Skeletal muscle satellite cell (primary cell): ENCODE results near the gene CXCL17.

Experiments used
- H3K27me3 ChIP-seq: 2 replicates; pipeline ENCODE4 v1.7.0; 2013; ENCODE audit warnings: low read length; ENCODE audit not compliant: control insufficient read depth, insufficient read depth
- H3K36me3 ChIP-seq: 2 replicates; pipeline ENCODE4 v1.7.0; 2013; ENCODE audit warnings: mild to moderate bottlenecking, control low read depth, low read length; ENCODE audit not compliant: insufficient read depth
- H3K4me1 ChIP-seq: 2 replicates; pipeline ENCODE4 v1.7.0; 2013; ENCODE audit warnings: low read length; ENCODE audit not compliant: control insufficient read depth, insufficient read depth
- H3K4me2 ChIP-seq: 2 replicates; pipeline ENCODE4 v1.7.0; 2013; ENCODE audit warnings: mild to moderate bottlenecking, low read length
- H3K4me3 ChIP-seq: 2 replicates; pipeline ENCODE4 v1.7.0; 2013; ENCODE audit warnings: low read length
- H3K9ac ChIP-seq: 2 replicates; pipeline ENCODE4 v1.7.0; 2013; ENCODE audit warnings: mild to moderate bottlenecking, low read depth, low read length, moderate library complexity
- H3K9me3 ChIP-seq: replicated peaks from 2 replicates; pipeline ENCODE4 v1.7.0; 2013; ENCODE audit warnings: mild to moderate bottlenecking, control low read depth, low read length

CXCL17 gene

GRCh38 chr19:42435316-42435715, 7.4 kb downstream of the CXCL17 start:
- no peaks in the 10 kb centered on the region for H3K36me3 ChIP-seq
- no peak overlapping the region for H3K4me2 ChIP-seq
- H3K4me3 ChIP-seq = no peak overlapping the region
- no peak overlapping the region for H3K9ac ChIP-seq
- H3K4me1 ChIP-seq = peaks cover 4% of the 10 kb centered on the region
- H3K9me3 ChIP-seq = no peaks in the 10 kb centered on the region
- H3K27me3 ChIP-seq = no peaks in the 10 kb centered on the region

GRCh38 chr19:42433503-42434260, 9.1 kb downstream of the CXCL17 start:
- Histone ChIP-seq H3K9me3 (no peaks in the 10 kb centered on the region), H3K36me3 (no peaks in the 10 kb centered on the region), H3K4me1 (peaks cover 4% of the 10 kb centered on the region), H3K27me3 (no peaks in the 10 kb centered on the region), H3K9ac (no peak overlapping the region), H3K4me2 (no peak overlapping the region), H3K4me3 (no peak overlapping the region)

- no peaks in the 10 kb centered on the region for H3K36me3 ChIP-seq
- no peak overlapping the region for H3K4me2 ChIP-seq
- no peak overlapping the region for H3K9ac ChIP-seq
- H3K4me3 ChIP-seq = no peak overlapping the region
- H3K9me3 ChIP-seq = no peaks in the 10 kb centered on the region
- peaks cover 4% of the 10 kb centered on the region for H3K4me1 ChIP-seq
- H3K27me3 ChIP-seq = no peaks in the 10 kb centered on the region
These were observed 11.3 kb downstream of the CXCL17 start for GRCh38 chr19:42431486-42431885.

- no peaks in the 10 kb centered on the region for H3K9me3 ChIP-seq
- H3K27me3 ChIP-seq = no peaks in the 10 kb centered on the region
- H3K36me3 ChIP-seq = no peaks in the 10 kb centered on the region
- H3K4me3 ChIP-seq = no peak overlapping the region
- no peak overlapping the region for H3K4me2 ChIP-seq
- H3K4me1 ChIP-seq = peaks cover 8% of the 10 kb centered on the region
- no peak overlapping the region for H3K9ac ChIP-seq
These were observed 14.1 kb downstream of the CXCL17 start for GRCh38 chr19:42428676-42429075.

- H3K9me3 ChIP-seq = no peaks in the 10 kb centered on the region
- no peaks in the 10 kb centered on the region for H3K27me3 ChIP-seq
- peaks cover 15% of the 10 kb centered on the region for H3K4me1 ChIP-seq
- H3K36me3 ChIP-seq = no peaks in the 10 kb centered on the region
- H3K4me2 ChIP-seq = no peak within 1 kb of the TSS
- H3K4me3 ChIP-seq = no peak within 1 kb of the TSS
- H3K9ac ChIP-seq = no peak within 1 kb of the TSS
These were observed 15.4 kb downstream of the CXCL17 start, which contains the start of gene LIPE for GRCh38 chr19:42427313-42427712. LIPE (minus strand) TSS chr19:42427388; CDS start chr19:42427149, 239 bp downstream.

DNA sequence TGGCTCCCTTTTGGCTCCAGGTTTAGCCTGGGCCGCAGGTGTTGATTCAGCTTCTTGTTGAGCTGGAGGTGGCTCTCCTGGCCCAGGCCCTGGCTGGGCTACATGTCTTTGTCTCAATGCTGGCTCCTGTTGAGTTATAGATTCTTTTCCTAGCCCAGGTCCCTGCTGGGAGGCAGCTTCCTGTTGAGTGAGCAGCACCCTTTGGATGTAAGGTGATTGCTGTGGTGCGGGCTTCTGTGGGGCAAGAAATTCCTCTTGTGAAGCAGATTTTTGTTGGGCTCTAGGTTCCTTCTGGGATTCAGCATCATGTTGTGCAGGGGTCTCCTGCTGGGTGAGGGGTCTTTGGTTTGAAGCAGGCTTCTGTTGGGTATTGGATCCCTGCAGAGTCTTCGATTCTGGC, 16.1 kb downstream of the CXCL17 start:
- no peak overlapping the region for H3K9ac ChIP-seq
- H3K27me3 ChIP-seq = no peaks in the 10 kb centered on the region
- peaks cover 15% of the 10 kb centered on the region for H3K4me1 ChIP-seq
- H3K4me2 ChIP-seq = no peak overlapping the region
- no peak overlapping the region for H3K4me3 ChIP-seq
- no peaks in the 10 kb centered on the region for H3K36me3 ChIP-seq
- H3K9me3 ChIP-seq = no peaks in the 10 kb centered on the region

DNA sequence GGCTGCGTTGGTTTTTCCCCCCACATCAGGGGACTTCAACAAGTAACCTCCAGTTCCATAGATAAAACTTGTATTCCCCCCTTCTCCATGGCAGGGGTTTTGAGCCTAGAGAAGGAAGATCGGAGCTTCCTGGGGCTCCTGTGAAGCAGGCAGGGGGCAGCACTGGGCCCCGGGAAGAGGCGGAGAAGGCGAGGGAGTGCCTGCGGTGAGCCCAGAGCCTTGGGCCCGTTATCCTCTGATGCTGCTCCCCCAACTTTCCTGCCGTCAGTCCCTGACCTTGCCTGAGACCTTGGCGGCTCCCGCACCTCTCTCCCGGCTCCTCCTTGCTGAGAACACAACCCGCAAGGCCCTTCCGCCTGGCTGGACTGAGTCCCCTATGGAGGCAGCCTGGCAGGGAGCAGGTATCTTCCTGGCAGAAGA, 18.0 kb downstream of the CXCL17 start:
- no peak overlapping the region for H3K9ac ChIP-seq
- no peaks in the 10 kb centered on the region for H3K36me3 ChIP-seq
- H3K9me3 ChIP-seq = no peaks in the 10 kb centered on the region
- H3K4me1 ChIP-seq = peaks cover 23% of the 10 kb centered on the region
- H3K4me3 ChIP-seq = no peak overlapping the region
- no peaks in the 10 kb centered on the region for H3K27me3 ChIP-seq
- H3K4me2 ChIP-seq = no peak overlapping the region

DNA sequence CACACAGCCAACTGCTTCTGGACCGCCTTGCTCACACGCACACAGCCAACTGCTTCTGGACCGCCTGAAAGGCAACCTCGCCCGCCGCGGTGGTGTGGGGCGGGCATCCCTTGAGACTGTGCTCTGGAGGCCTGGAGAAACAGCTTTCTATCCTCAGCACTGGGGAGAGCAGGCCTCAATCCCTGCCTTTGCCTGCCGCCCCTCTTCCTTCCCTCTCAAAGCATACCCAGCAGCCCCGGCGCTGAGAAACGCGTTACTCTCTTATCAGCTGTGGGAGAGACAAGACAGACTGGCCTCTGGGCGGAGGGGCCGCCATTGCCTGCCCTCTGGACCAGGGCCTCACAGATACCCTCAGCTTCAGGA, 18.4 kb downstream of the CXCL17 start:
- Histone ChIP-seq H3K4me2 (no peak overlapping the region), H3K9ac (no peak overlapping the region), H3K9me3 (no peaks in the 10 kb centered on the region), H3K27me3 (no peaks in the 10 kb centered on the region), H3K4me3 (no peak overlapping the region), H3K4me1 (peaks cover 24% of the 10 kb centered on the region), H3K36me3 (no peaks in the 10 kb centered on the region)

DNA sequence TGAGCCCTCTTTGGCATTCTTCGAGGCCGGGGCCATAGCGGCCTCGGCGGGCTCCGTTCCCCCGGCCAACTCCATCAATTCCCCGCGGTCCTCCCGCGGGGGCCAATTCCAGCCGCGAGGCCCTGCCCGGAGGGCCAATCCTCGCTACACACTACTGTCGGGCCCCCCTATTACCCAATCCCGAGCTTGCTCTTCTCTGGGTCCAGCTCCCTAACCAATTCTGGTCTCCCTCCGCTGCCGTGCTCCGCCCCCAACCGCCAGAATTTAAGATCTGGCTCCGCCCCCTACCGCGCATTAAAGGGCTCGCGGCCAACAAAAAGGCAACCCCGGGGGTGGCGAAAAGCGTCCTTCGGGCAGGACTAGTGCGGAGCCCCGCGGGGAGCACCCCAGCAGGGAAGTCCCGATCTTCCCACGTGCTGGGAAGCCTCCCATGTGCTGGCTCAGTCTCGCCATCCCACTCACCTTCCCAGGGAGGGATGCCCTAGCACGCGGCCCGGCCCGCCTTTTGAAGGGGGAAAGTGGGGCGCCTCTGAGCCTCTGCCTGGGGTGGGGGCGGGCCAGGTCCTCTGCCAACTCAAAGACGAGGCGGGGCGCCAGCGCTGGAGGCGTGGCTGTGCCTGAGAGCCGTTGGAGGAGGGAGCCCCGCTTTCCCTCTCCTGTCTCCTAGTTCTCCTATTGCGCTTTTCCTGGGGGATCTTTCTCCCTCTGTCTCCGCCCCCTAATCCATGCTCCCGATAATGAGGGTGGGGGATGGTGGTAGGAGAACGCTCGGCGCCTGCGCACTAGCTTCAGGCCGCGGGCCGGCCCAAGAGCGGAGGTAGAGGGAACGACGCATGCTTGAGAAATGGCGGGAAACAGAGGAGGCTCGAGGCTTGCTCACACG, 19.0 kb downstream of the CXCL17 start:
- Histone ChIP-seq H3K9me3 (no peaks in the 10 kb centered on the region), H3K4me2 (peak overlapping the region; percentile 87), H3K36me3 (no peaks in the 10 kb centered on the region), H3K9ac (peak overlapping the region; percentile 52), H3K4me1 (peaks cover 24% of the 10 kb centered on the region), H3K27me3 (no peaks in the 10 kb centered on the region), H3K4me3 (peak overlapping the region; percentile 78)

GRCh38 chr19:42422901-42423461, 19.8 kb downstream of the CXCL17 start:
- H3K9ac ChIP-seq = peak overlapping the region; percentile 52
- H3K4me3 ChIP-seq = peak overlapping the region; percentile 78
- H3K36me3 ChIP-seq = no peaks in the 10 kb centered on the region
- H3K27me3 ChIP-seq = no peaks in the 10 kb centered on the region
- peaks cover 24% of the 10 kb centered on the region for H3K4me1 ChIP-seq
- peak overlapping the region; percentile 87 for H3K4me2 ChIP-seq
- H3K9me3 ChIP-seq = no peaks in the 10 kb centered on the region

- Histone ChIP-seq H3K4me2 (peak overlapping the region; percentile 87), H3K4me1 (peaks cover 24% of the 10 kb centered on the region), H3K9ac (no peak overlapping the region), H3K36me3 (no peaks in the 10 kb centered on the region), H3K27me3 (no peaks in the 10 kb centered on the region), H3K9me3 (no peaks in the 10 kb centered on the region), H3K4me3 (peak overlapping the region; percentile 78)
These were observed 20.4 kb downstream of the CXCL17 start for GRCh38 chr19:42422092-42422900.
